HG02840 (cell line): ENCODE data around the gene HIPK2.

Experiments
- ATAC-seq: cut with Tn5 transposase; IDR thresholded peaks from one replicate; pipeline ENCODE4 v1.9.1; 2021; ENCODE audit warnings: mild to moderate bottlenecking, moderate library complexity, moderate number of reproducible peaks; ENCODE audit not compliant: unreplicated experiment, low FRiP score

HIPK2 gene

GRCh38 chr7:139601176-139601575 lies 176.6 kb downstream of the HIPK2 start:
- no peak for ATAC-seq

- ATAC-seq, result no peak
Observed at GRCh38 chr7:139600306-139600705, 177.5 kb downstream of the HIPK2 start.

- ATAC-seq, result no peak
Observed at GRCh38 chr7:139598642-139599041, 179.2 kb downstream of the HIPK2 start.

DNA sequence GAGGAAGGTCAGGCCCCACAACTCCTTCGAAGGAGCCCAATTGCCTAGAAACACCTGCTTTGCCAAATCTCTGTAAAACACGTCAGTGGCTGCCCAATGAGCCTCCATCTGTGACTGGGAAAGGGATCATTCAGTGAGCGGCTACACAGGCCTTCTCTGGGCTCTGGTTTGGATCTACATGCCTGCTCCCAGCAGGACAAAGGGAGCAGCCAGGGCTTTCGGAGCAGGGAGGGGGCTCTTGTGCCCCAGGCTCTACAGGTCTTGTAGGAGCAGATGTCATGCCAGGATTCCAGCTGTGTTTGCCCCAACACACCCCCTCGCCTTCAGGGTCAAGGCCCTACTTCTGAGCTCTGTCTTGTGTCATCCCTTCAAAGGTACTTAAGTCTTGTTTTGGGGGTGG lies 180.8 kb downstream of the HIPK2 start:
- no peak for ATAC-seq

GRCh38 chr7:139596626-139597025 lies 181.2 kb downstream of the HIPK2 start:
- ATAC-seq, result no peak

DNA sequence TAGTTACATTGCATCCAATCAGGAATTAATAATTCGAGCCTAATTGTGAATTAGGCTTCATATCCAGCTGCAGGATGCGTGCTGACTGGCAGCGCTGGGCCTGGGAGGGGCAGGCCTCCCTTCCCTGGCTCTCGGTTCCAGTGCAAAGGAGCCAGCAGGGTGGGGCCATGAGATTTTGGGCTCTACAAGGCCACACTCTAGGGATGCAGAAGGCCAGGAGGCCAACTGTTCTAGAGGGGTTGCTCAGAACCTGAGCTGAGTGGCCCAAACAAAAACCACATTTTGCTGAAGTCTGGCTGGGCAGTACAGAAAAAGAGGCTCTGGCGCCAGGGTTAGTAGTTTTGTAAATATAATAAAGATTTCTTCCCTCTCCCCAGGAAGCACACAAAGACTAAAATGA lies 182.0 kb downstream of the HIPK2 start:
- ATAC-seq, result no peak

GRCh38 chr7:139594911-139595476 lies 182.8 kb downstream of the HIPK2 start:
- no peak for ATAC-seq

DNA sequence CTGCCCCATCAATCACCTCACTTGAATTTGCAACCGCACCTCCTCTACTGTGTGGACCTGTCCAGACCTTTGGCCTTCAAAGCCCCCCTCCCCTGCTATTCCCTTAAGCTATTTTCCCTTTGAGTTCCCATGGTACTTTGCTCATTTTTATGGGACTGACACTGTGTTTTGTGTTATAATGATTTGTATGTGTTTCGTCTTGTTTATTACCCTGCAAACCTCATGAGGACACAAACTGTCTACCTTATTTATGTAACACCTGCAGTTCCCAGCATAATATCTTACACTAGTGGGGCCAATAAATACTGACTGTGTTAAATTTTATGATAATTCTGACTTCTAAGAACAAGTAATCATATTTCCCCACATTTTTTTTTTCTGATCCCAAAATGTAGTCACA lies 183.7 kb downstream of the HIPK2 start:
- no peak for ATAC-seq

DNA sequence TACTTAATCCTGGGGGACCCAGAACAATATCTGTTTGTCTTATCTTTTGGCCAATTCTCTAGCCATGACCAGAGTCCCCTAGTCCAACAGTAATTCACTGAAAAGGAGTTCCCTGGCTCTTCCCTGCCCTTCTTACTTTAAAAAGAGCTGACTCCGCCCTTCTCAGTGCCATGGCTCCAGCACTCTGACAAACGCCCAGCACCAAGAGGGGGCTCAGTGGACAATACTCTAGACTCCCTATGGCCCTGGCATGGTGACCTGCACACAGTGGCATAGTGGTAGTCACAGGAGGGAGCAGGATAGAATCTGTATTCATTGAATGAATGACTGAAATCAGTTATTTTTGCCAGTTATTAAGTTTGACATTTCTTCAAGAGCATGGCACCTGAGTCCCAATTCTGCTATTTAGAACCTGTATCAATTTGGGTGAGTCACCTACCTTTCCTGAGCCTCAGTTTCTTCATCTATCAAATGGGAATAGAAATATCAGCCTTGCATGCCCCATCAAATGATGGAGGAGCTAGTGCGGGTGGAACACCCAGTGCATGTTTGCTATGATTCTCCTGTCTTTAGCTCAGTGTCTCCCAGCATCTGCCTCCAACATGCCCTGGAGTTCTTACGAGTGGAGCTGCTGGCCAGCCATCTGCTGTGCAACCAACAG lies 184.9 kb downstream of the HIPK2 start:
- ATAC-seq, result no peak

GRCh38 chr7:139591550-139592195 lies 186.1 kb downstream of the HIPK2 start:
- no peak for ATAC-seq

DNA sequence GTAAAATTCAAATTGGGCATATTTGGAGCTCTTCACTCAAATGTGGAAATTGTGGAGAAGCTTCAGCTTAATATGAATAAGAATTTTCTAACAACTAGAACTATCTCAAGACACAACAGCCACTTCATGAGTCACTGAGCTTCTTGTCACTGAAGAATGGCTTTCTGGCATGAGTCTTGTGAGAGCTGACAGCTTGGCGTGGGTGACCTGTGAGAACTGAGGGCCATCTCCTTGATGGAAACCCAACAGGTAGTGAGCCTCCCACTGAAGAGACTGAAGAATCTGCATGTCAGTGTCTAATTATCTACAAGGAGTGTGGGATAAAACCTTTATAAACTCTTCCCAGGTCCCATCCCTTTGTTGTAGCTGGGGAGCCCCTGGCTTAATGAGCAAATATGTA lies 188.3 kb downstream of the HIPK2 start:
- ATAC-seq, result no peak

DNA sequence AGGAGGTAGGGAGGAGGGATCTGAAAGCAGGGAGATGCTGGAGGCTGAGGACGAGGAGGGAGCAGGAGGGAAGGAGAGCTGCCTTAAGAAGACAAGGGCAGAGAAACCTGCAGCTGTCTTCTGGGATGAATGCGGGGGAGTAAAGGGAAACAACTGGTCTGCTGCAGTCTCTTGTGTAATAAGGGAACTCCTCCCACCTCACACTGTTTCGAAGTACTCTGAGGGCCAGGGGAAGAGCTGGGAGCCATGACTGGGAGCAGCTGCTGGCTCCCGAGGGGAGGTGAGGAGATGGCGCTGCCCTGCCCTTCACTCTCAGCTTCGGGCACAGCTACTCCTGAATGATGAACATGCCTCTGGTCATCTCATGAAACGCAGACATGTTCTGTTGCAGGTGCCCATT lies 189.2 kb downstream of the HIPK2 start:
- no peak for ATAC-seq

DNA sequence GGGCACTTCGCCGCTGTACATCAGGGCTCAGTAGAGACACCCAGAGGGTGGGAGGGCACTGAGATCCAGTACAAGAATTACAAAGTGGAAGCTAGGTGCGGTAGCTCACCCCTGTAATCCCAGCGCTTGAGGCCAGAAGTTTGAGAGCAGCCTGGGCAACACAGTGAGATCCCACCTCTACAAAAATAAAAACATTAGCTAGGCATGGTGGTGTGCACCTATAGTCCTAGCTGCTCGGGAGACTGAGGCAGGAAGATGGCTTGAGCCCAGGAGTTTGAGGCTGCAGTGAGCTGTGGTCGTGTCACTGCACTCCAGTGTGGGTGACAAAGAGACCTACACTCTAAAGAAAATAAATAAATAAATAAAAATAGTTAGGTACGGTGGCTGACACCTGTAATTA lies 190.3 kb downstream of the HIPK2 start:
- ATAC-seq, result no peak

- no peak for ATAC-seq
Observed at GRCh38 chr7:139586286-139586685, 191.5 kb downstream of the HIPK2 start.

- ATAC-seq, result no peak
Observed at GRCh38 chr7:139585042-139585441, 192.8 kb downstream of the HIPK2 start.

- no peak for ATAC-seq
Observed at GRCh38 chr7:139583826-139584553, 193.8 kb downstream of the HIPK2 start.

DNA sequence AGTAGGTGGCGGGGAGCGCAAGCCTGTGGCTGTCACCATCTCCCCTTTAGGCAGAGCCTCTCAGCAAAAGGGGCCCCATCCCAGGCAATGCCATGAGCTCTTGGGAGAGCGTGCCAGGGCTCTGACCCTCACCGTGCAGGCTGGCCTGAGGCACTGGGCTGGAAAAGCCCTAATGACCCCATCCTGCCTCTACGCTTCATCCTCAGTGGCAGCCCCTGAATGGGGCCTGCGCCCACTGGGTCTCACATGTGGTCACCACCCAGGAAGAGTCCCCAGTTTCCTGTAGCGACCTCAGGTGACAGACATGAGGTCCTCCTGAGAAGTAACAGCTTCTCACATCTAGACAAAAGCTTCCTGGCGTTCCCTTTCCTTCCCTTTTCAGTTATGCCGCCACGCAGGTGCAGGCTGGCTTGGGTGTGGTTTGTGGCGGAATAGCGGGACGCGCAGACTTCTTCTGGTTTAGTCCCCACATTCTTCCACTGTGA lies 195.1 kb downstream of the HIPK2 start:
- no peak for ATAC-seq

DNA sequence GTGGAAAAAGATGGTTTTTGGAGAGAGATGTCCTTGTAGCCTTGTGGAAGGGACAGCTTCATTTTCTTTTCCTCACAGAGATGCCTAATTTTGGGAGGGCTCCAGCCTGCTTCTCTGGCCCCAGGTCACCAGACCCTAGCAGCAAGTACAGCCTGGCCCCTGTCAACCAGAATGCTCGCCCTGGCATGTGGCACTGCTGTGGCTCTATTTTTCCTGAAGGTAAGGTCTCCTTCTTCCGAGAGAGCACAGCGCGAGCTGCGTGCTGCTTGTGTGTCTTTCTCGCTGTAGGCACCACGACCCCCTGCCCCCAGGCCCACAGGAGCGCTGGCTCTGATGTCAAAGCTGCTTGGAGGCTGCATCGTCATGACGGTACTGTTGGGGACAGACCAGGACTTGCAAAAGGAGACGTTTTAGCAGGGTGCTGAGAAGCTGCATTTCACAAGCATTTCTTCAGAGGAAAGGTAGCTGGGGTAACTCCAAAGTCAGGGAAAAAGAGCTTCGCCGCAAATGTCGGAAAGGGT lies 195.6 kb downstream of the HIPK2 start:
- no peak for ATAC-seq

GRCh38 chr7:139580435-139580834 lies 197.4 kb downstream of the HIPK2 start:
- no peak for ATAC-seq

DNA sequence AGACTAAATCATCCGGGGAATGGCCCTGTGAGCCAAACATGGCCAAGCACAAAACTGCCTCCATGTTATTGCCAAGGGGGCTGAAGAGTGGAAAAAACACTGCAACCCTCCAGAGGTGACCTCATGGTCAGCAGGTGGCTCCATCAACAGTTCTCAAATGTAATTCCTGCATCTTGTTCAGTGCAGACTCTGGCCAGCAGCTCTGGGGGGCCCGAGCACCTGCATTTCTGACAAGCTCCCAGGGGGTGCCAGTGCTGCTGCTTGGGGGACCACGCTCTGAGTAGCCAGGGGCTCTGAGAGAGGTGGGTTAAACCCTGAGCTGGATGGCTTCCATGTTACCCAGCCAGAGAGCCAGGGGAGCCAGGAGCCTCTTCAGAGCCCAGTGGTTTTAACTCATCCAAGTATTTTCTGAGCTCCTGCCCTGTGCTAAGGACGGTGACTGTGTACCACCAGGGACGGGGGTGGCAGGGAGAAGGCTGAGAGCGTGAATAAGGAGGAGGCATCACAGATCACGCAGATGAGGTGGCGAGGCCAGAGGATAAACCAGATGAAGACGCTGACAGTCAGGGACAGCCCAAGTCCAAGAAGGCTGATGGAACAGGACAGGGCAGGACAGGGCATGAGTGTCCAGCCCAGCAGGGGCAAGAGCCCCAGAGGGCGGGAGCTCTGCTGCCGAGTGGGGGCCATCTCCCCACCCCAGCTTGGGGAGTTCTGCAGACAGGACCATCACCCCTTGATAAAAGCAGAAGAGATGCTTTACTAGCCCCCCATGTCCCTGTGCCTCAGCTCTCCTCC lies 201.4 kb downstream of the HIPK2 start:
- ATAC-seq, result no peak
